HG03457 (cell line): ENCODE data around the gene OSBPL6.

Experiments
- ATAC-seq: cut with Tn5 transposase; IDR thresholded peaks from one replicate; pipeline ENCODE4 v1.9.1; 2021; ENCODE audit warnings: moderate number of reproducible peaks; ENCODE audit not compliant: unreplicated experiment

Gene OSBPL6

DNA sequence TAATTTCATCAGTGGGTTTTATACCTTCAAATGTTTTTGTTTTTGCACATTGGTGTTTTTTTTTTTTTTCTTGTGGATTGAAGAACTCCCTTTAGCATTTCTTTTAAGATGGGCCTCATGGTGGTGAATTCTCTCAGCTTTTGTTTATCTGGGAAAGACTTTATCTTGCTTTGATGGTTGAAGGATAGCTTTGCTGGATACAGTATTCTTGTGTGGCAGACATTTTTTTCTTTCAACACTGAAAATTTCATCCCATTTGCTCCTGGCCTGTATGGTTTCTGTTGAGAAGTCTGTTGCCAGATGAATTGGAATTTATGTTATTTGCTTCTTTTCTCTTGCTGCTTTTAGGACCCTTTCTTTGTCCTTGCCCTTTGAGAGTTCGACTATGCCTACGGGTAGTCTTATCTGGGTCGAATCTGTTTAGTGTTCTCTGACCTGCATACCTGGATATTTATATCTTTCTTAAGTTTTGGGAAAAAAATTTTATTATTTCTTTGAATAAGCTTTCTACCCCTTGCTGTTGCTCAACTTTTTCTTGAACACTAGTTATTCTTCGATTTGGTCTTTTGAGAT, 231.0 kb downstream of the OSBPL6 start:
- no peak for ATAC-seq

DNA sequence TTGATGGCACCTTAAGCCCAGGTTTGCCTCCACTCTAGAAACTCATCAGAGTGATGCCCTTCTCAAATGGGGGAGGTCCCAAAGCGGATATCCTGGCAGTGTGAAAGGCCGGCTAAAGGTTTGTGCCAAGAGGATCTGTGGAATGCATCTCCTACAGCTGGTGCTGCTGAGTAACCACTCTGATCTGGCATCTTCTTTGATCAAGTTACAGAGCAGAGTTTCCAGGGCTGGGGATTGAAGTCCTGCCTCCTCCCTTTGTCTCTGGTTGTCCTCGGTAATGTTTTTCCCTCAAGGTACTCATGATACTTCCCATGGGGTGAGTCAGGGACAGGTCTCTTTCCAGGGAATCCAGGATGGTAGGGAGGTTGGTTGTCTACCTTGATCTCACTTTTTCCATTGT, 232.1 kb downstream of the OSBPL6 start:
- ATAC-seq, result no peak

DNA sequence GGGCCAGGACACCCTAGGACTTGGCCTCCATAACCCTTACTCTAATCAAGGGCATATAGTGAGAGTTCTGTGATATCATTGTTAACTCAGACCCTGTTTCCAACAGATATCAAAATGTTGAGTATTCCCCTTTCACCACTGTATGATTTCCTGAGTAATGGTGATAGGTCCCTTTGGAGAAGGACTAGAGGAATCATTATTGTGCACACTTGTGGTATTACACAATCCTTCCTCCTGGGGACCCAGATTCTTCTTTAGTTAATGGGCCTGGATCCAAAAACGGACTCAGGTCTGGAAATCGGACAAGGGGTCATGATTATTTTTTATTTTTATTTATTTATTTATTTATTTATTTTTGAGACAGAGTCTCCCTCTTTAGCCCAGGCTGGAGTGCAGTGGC, 233.1 kb downstream of the OSBPL6 start:
- ATAC-seq, result no peak

DNA sequence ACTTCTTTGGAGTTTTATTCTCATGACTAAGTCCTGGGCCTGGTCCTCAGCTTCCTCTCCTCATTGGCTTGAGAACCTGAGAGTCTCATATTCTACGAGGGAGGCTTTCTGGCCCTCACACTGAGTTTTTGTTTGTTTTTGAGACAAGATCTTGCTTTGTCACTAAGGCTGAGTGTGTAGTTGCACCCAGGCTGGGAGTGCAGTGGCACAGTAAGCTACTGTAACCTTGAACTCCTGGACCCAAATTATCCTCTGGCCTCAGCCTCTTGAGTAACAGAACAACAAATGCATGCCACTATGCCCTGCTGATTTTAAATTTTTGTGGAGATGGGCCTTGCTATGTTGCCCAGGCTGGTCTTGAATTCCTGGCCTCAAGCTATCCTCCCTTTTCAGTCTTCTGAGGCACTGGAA, 234.1 kb downstream of the OSBPL6 start:
- ATAC-seq, result no peak

- no peak for ATAC-seq
Measured at GRCh38 chr2:178429336-178429735, 235.0 kb downstream of the OSBPL6 start.

- no peak for ATAC-seq
Measured at GRCh38 chr2:178436662-178437061, 242.3 kb downstream of the OSBPL6 start.

DNA sequence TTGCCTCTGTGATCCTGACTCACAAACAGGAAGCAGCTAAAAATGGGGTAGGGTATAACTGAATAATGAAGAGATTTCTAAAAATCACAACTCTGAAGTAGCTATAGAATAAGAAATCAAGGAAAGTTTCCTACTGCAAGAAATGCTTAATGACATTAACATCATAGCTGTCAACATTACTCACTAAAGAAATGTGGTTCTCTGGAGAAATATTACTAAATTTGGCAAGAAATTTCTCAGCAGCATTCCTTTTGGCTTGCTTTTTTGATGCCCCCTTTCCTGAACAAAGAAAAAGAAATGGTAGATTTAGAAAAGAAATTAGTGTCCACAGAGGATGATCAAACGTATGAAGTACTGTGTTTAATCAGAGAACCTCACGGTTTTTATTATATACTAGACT, 247.1 kb downstream of the OSBPL6 start:
- no peak for ATAC-seq

- ATAC-seq, result no peak
Measured at GRCh38 chr2:178448968-178449661, 254.8 kb downstream of the OSBPL6 start.

- no peak for ATAC-seq
Measured at GRCh38 chr2:178449700-178450523, 255.6 kb downstream of the OSBPL6 start.

- peak; percentile 38 for ATAC-seq
Measured at GRCh38 chr2:178450524-178450773, 256.1 kb downstream of the OSBPL6 start.

DNA sequence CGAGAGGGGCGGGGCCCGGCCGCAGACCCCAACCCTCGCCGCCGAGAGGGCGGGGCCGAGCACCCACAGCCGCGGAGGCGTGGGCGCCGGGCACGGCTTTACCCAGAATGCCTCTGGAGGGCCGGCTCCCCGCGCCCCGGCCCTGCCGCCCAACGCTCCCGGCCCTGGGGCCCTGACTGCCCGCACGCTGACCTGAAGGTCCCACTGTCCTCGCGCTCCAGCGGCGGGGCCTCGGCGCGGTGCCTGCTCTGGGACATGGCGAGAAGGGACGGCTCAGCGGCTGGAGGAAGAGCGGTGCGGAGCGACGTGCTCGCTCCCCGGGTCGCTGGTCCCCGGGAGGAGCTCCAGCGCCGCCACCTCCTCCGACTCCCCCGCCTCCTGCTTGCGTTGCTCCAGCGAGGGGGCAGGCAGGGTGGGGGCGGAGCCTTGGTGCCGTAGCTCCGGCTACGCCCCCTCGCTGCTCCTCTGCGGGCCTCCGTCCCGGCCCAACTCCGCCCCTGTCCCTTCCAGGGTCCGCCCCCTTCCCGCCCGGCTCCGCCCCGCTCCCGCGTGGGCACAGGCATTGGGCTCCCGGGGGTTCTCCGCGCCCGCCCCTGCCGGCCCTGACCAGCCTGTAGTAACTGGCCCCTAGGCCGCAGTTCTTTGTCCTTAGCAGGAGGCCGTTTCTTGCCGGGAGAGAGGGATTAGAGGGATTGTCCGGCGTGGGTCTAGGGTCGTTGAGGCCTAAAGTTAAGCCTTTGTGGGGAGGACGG, 256.6 kb downstream of the OSBPL6 start, which contains the start of the genes PJVK and PRKRA:
PJVK (plus strand) TSS at position 605 of the 752 bp plus-strand sequence. CDS start 2,032 bp downstream, outside the sequence.
PRKRA (minus strand) TSS at position 402 of the 752 bp plus-strand sequence; CDS start at position 257, 145 bp downstream.
- peak; percentile 81 for ATAC-seq

DNA sequence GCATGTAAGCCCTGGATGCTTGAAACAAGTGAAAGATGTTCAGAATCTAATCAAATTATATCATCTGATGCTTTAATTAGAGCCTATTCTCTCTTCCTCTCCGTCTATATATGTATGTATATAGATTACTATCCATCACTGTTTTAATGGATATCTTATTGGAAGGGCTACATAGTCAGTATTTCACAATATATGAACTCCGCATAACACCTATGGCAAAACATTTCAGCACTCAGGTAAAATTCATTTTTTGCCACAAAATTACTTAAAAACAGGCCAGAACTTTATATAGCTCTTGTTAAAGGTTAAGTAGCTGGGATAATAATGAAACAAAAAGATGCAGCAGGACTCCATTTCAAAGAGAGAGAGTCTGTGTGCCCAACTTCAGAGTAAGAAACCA, 258.0 kb downstream of the OSBPL6 start:
- no peak for ATAC-seq
